Right lobe of liver (tissue), 4 donors: Measurements from ENCODE around the gene TLR6.

Source experiments
- POLR2A ChIP-seq: fragments of 450-650 bp; IDR thresholded peaks from one replicate; pipeline ENCODE4 v1.6.1; 2017; ENCODE audit warnings: antibody characterized with exemption, mild to moderate bottlenecking
- TF ChIP-seq, protein P1 (sequence below), 4 donors: fragments of 200-600 bp in 3 of 4; fragments of 450-650 bp in 1 of 4; IDR thresholded peaks; one replicate each; pipeline versions ENCODE4 v1.5.1 to v1.8.0; 2016 to 2022; ENCODE audit warnings: antibody characterized with exemption in 4 of 4, mild to moderate bottlenecking in 2 of 4
- donor health status: DM: no; HTN: no; CAD: no.
- donor health status: DM: no; HTN: no; CAD: no.
- donor health status: DM: no; HTN: yes; CAD: no.

DNA sequence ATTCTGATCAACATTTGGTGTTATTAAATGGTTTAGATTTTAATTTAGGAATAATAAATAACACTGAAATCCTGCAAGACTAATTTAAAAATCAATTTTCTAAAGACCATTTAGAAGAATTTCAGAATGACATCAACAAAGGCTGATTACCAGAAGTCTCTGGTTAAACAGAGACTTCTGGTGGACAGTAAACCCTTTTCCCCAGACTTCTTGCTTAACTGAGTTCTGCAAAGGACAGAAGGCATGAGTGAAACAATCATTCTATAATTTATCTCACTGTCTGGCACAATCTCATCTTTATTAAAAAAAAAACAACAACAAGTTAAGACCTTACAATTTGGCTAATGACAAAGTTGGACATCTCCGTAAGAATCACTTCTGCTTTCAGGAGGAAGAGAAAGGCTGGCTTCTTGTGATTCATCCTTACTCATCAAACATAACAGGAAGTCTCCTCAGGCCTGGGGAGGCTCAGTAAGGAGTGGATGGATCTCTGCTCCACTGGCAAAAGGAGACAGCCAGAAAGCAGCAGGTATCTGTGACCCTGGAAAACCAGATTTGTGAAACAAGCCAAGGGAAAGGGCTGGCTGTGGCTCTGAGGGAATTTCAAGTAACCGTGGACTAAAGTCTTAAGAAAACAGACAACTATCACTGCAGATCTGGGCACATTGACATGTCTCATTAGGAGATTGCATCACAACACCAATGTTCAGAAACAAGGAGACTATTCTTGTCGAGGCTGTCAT, 908 bp upstream of the TLR6 start:
- TF ChIP-seq, protein P1, sequence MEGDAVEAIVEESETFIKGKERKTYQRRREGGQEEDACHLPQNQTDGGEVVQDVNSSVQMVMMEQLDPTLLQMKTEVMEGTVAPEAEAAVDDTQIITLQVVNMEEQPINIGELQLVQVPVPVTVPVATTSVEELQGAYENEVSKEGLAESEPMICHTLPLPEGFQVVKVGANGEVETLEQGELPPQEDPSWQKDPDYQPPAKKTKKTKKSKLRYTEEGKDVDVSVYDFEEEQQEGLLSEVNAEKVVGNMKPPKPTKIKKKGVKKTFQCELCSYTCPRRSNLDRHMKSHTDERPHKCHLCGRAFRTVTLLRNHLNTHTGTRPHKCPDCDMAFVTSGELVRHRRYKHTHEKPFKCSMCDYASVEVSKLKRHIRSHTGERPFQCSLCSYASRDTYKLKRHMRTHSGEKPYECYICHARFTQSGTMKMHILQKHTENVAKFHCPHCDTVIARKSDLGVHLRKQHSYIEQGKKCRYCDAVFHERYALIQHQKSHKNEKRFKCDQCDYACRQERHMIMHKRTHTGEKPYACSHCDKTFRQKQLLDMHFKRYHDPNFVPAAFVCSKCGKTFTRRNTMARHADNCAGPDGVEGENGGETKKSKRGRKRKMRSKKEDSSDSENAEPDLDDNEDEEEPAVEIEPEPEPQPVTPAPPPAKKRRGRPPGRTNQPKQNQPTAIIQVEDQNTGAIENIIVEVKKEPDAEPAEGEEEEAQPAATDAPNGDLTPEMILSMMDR (IDR thresholded peaks at IDR 0.05) = no peak
- TF ChIP-seq POLR2A = no peak
